HS-5 (cell line): Measurements from ENCODE around the gene LGALS1.
A peak's percentile ranks its signal among the peaks of the same experiment; 100 is the strongest.
"Not testable (repeated sequence)": the region's sequence is repeated elsewhere in the genome, so short reads cannot be mapped to it uniquely, and the experiment has no call there.

ENCODE experiments used
- DNase-seq: peaks from one replicate; pipeline ENCODE4 v3.0.0-alpha.2; 2012; ENCODE audit warnings: low read depth

The LGALS1 gene

GRCh38 chr22:37639070-37639760, 36.2 kb upstream of the LGALS1 start, which contains the start of gene SH3BP1:
SH3BP1 (plus strand) TSS chr22:37639669; CDS start chr22:37639788, 119 bp downstream.
- no peak for DNase-seq

- no peak for DNase-seq
Measured at GRCh38 chr22:37639771-37640590, 35.5 kb upstream of the LGALS1 start.

GRCh38 chr22:37640591-37641560, 34.6 kb upstream of the LGALS1 start:
- no peak for DNase-seq

- DNase-seq, result no peak
Measured at GRCh38 chr22:37641561-37641949, 33.9 kb upstream of the LGALS1 start.

GRCh38 chr22:37643225-37643847, 32.1 kb upstream of the LGALS1 start:
- no peak for DNase-seq

GRCh38 chr22:37647317-37647716, 28.1 kb upstream of the LGALS1 start:
- DNase-seq, result no peak

- DNase-seq, result no peak
Measured at GRCh38 chr22:37647928-37648327, 27.5 kb upstream of the LGALS1 start.

- no peak for DNase-seq
Measured at GRCh38 chr22:37650463-37651136, 24.8 kb upstream of the LGALS1 start.

GRCh38 chr22:37654563-37655251, 20.7 kb upstream of the LGALS1 start:
- no peak for DNase-seq

- no peak for DNase-seq
Measured at GRCh38 chr22:37655252-37655563, 20.2 kb upstream of the LGALS1 start.

- not testable (repeated sequence) for DNase-seq
Measured at GRCh38 chr22:37656583-37656982, 18.9 kb upstream of the LGALS1 start.

- no peak for DNase-seq
Measured at GRCh38 chr22:37657590-37658132, 17.8 kb upstream of the LGALS1 start.

GRCh38 chr22:37658133-37659065, 17.0 kb upstream of the LGALS1 start, which contains the start of gene PDXP:
PDXP (plus strand) TSS chr22:37658723; CDS start chr22:37658783, 60 bp downstream.
- peak; percentile 99 for DNase-seq

GRCh38 chr22:37659066-37659896, 16.2 kb upstream of the LGALS1 start:
- DNase-seq, result no peak

GRCh38 chr22:37659897-37660708, 15.3 kb upstream of the LGALS1 start:
- DNase-seq, result no peak

GRCh38 chr22:37660709-37661045, 14.8 kb upstream of the LGALS1 start:
- no peak for DNase-seq

GRCh38 chr22:37661160-37661924, 14.1 kb upstream of the LGALS1 start:
- no peak for DNase-seq
